ENCODE results near the gene VASH2. TPM values are rescaled to one million over a fixed set of nuclear protein-coding genes. Genes with fewer than 3 reads are reported as not detected.

Gene VASH2
- total and polyA plus RNA-seq, 2 of the 4 experiments (the other 2 are of a cell fraction), result 0.90 to 1.2 TPM

DNA sequence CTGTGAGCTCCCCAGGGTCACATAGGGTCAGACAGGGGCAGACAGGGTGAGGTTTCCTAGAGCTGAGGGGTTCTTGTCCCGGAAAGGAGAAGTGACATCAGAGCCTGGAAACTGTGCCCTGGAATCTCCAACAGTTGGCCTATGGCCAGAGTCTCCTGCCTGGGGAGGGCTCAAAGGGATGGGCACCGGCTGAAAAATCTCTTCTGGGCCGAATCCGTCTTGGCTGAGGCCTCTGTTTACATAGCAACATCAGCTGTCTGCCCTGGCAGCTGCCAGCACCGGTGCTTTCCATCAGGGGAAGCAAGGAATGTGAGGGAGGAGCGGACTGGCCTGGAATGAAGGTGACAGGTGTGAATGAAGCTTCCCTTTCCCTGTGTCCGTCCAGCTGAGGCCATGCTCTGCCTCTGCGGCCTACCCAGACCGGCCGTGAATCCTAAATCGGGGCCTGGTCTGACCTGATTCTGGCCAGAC is 30.7 kb downstream of the VASH2 start:
- H4K8ac ChIP-seq (ENCODE audit: low read depth in 2 of 2, low read length in 2 of 2), result no peak overlapping the region
- H3K79me1 ChIP-seq (ENCODE audit: low read depth in 1 of 2, low read length in 2 of 2), result no peaks in the 10 kb centered on the region
- TF ChIP-seq RAD21 (IDR thresholded peaks at IDR 0.05; ENCODE audit: low read length) (no peak), RFX5 (IDR thresholded peaks at IDR 0.05; ENCODE audit: low read depth, low read length) (no peak), RCOR1 (IDR thresholded peaks at IDR 0.05; ENCODE audit: insufficient replicate concordance, low read length) (no peak), CEBPB (IDR thresholded peaks at IDR 0.05; ENCODE audit: low read depth, low read length) (no peak), POLR2A (IDR thresholded peaks at IDR 0.05; ENCODE audit: low read depth, low read length) (no peak), CHD1 (IDR thresholded peaks at IDR 0.05; ENCODE audit: low read depth, low read length) (no peak), NFE2L2 (IDR thresholded peaks at IDR 0.05; ENCODE audit: low read depth, low read length) (no peak), MXI1 (IDR thresholded peaks at IDR 0.05; ENCODE audit: borderline replicate concordance, low read depth, low read length) (no peak), FOS (IDR thresholded peaks at IDR 0.05; ENCODE audit: low read depth, low read length) (no peak), MAFK (IDR thresholded peaks at IDR 0.05; ENCODE audit: low read depth, low read length) (no peak), SMC3 (IDR thresholded peaks at IDR 0.05; ENCODE audit: low read depth, low read length) (no peak), MAZ (IDR thresholded peaks at IDR 0.05; ENCODE audit: borderline replicate concordance, low read depth, low read length) (no peak), BHLHE40 (IDR thresholded peaks at IDR 0.05; ENCODE audit: low read depth, low read length) (no peak)
- TF ChIP-seq, protein P1, sequence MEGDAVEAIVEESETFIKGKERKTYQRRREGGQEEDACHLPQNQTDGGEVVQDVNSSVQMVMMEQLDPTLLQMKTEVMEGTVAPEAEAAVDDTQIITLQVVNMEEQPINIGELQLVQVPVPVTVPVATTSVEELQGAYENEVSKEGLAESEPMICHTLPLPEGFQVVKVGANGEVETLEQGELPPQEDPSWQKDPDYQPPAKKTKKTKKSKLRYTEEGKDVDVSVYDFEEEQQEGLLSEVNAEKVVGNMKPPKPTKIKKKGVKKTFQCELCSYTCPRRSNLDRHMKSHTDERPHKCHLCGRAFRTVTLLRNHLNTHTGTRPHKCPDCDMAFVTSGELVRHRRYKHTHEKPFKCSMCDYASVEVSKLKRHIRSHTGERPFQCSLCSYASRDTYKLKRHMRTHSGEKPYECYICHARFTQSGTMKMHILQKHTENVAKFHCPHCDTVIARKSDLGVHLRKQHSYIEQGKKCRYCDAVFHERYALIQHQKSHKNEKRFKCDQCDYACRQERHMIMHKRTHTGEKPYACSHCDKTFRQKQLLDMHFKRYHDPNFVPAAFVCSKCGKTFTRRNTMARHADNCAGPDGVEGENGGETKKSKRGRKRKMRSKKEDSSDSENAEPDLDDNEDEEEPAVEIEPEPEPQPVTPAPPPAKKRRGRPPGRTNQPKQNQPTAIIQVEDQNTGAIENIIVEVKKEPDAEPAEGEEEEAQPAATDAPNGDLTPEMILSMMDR (conservative IDR thresholded peaks at IDR 0.05; ENCODE audit: low read depth, low read length), result no peak
- TF ChIP-seq, protein P2, sequence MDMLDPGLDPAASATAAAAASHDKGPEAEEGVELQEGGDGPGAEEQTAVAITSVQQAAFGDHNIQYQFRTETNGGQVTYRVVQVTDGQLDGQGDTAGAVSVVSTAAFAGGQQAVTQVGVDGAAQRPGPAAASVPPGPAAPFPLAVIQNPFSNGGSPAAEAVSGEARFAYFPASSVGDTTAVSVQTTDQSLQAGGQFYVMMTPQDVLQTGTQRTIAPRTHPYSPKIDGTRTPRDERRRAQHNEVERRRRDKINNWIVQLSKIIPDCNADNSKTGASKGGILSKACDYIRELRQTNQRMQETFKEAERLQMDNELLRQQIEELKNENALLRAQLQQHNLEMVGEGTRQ (IDR thresholded peaks at IDR 0.05; ENCODE audit: low read depth, low read length), result no peak
- TF ChIP-seq, protein P3, sequence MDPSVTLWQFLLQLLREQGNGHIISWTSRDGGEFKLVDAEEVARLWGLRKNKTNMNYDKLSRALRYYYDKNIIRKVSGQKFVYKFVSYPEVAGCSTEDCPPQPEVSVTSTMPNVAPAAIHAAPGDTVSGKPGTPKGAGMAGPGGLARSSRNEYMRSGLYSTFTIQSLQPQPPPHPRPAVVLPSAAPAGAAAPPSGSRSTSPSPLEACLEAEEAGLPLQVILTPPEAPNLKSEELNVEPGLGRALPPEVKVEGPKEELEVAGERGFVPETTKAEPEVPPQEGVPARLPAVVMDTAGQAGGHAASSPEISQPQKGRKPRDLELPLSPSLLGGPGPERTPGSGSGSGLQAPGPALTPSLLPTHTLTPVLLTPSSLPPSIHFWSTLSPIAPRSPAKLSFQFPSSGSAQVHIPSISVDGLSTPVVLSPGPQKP (IDR thresholded peaks at IDR 0.05; ENCODE audit: borderline replicate concordance, low read depth, low read length), result no peak
- ATAC-seq (ENCODE audit: low read depth) (no peak; the same call in 1 of the 2 replicates), DNase-seq (no peak)
- no peaks in the 10 kb centered on the region for H3K9me1 ChIP-seq (ENCODE audit: insufficient read depth, low read length)
- H3K23ac ChIP-seq (ENCODE audit: low read depth, low read length), result no peak overlapping the region
- peaks cover 11% of the 10 kb centered on the region; the same call in 1 of the 2 replicates for H3K4me1 ChIP-seq (ENCODE audit: control insufficient read depth, insufficient read depth, low read length)
- H4K20me1 ChIP-seq (ENCODE audit: insufficient read depth, low read length), result no peaks in the 10 kb centered on the region
- H3K4me3 ChIP-seq (ENCODE audit: insufficient read depth, low read depth, low read length), result no peak overlapping the region
- no peak overlapping the region for H3K14ac ChIP-seq (replicated peaks; ENCODE audit: low read depth, low read length)
- no peak overlapping the region for H3K4me2 ChIP-seq (ENCODE audit: low read depth, low read length)
- no peak overlapping the region for H2BK15ac ChIP-seq (ENCODE audit: low read depth, low read length)
- POLR2A ChIA-PET (ENCODE audit: unreplicated experiment), result no interaction called here
- no peak overlapping the region for H2BK120ac ChIP-seq (ENCODE audit: low read depth, low read length)
- peaks cover 3% of the 10 kb centered on the region; the same call in 1 of the 2 replicates for H3K36me3 ChIP-seq (ENCODE audit: control insufficient read depth, insufficient read depth, low read length)
- H2AFZ ChIP-seq (replicated peaks; ENCODE audit: low read length, poor library complexity), result peak overlapping the region; percentile 5
- H2BK20ac ChIP-seq (ENCODE audit: low read depth, low read length), result no peak overlapping the region
- H3K56ac ChIP-seq (ENCODE audit: extremely low read depth, insufficient read depth, low read length), result no peak overlapping the region
- H2BK5ac ChIP-seq (ENCODE audit: low read depth, low read length, poor library complexity, severe bottlenecking), result no peak overlapping the region
- no peaks in the 10 kb centered on the region for H3K27me3 ChIP-seq (ENCODE audit: control insufficient read depth, insufficient read depth, low read length)
- dilution Hi-C loops (cut with HindIII; ENCODE audit: low sequenced_read_pairs, unreplicated experiment) (no loop called here), in situ Hi-C loops (cut with MboI; ENCODE audit: low sequenced_read_pairs) (loop anchor here (25.0 kb wide), 1 partner anchor 319 kb away; no protein-coding TSS in a partner anchor), intact Hi-C loops (cut with micrococcal nuclease) (no loop called here)
- peak overlapping the region; percentile 16; the same call in 1 of the 2 replicates for H3K18ac ChIP-seq (ENCODE audit: low read depth, low read length)
- H2AK5ac ChIP-seq (ENCODE audit: low read depth, low read length), result no peak overlapping the region
- no peak overlapping the region for H4K91ac ChIP-seq (ENCODE audit: insufficient read depth, low read depth, low read length)
- 20% methylated on average over 1 of the region's 11 CpGs; no CpG with 5 or more reads in 1 of the 2 experiments for WGBS, 2 experiments (ENCODE audit: extremely low coverage in 2 of 2, insufficient read length in 1 of 2)
- H4K5ac ChIP-seq (ENCODE audit: low read depth, low read length), result no peak overlapping the region; the same call in 1 of the 2 replicates
- BruUV-seq (replicated peaks), result no TSS peak
- H3K27ac ChIP-seq (ENCODE audit: insufficient read depth, low read length), result no peak overlapping the region
- H3K9me3 ChIP-seq (ENCODE audit: control insufficient read depth, insufficient read depth, low read length), result no peaks in the 10 kb centered on the region
- H3K4ac ChIP-seq (ENCODE audit: low read depth, low read length), result no peak overlapping the region
- no peak overlapping the region for H3K9ac ChIP-seq (ENCODE audit: low read depth, low read length)
- H2AK9ac ChIP-seq (replicated peaks; ENCODE audit: low read depth, low read length, poor library complexity), result no peak overlapping the region
- CTCF ChIA-PET, result interaction anchor here (2.8 kb wide), 1 partner anchor 14 kb away, joined by 10 read pairs; no protein-coding TSS in a partner anchor
